SU-DHL-6 (cell line): ENCODE measurements around the gene PDE6A.

ENCODE experiments used
- H2AFZ ChIP-seq: fragments of 200-600 bp; sonication (generic); 2 replicates; pipeline ENCODE4 v1.6.1; 2014; ENCODE audit warnings: low read depth, mild to moderate bottlenecking, moderate library complexity, mixed read lengths, antibody characterized with exemption, low read length; ENCODE audit not compliant: severe bottlenecking
- H3F3A ChIP-seq: fragments of 200-600 bp; shearing (Covaris generic); 2 replicates; pipeline ENCODE4 v1.6.0; 2016; ENCODE audit warnings: antibody characterized with exemption, mild to moderate bottlenecking; ENCODE audit not compliant: insufficient read depth
- H3K27ac ChIP-seq: fragments of 200-600 bp; sonication (generic); 2 replicates; pipeline ENCODE4 v1.5.1; 2016; ENCODE audit warnings: low read depth, mild to moderate bottlenecking, low read length, moderate library complexity, mixed read lengths
- H3K27me3 ChIP-seq: fragments of 200-600 bp; sonication (generic), shearing (Covaris generic); 2 replicates; pipeline ENCODE4 v1.6.0; 2014; ENCODE audit warnings: mild to moderate bottlenecking, low read length
- H3K36me3 ChIP-seq: fragments of 200-600 bp; sonication (generic); 2 replicates; pipeline ENCODE4 v1.6.1; 2014; ENCODE audit warnings: mild to moderate bottlenecking, low read length, mixed read lengths
- H3K4me2 ChIP-seq: fragments of 300-600, 200-600 bp; shearing (Covaris generic), sonication (generic); 2 replicates; pipeline ENCODE4 v1.6.0; 2014; ENCODE audit warnings: low read length, low read depth, mild to moderate bottlenecking; ENCODE audit not compliant: poor library complexity, severe bottlenecking
- H3K4me3 ChIP-seq: fragments of 200-600 bp; sonication (generic); 2 replicates; pipeline ENCODE4 v1.5.1; 2014; ENCODE audit warnings: antibody characterized with exemption, low read length, mild to moderate bottlenecking, mixed read lengths; ENCODE audit not compliant: insufficient read depth, poor library complexity, severe bottlenecking
- H3K79me2 ChIP-seq: fragments of 200-600 bp; sonication (generic); 2 replicates; pipeline ENCODE4 v1.6.1; 2014; ENCODE audit warnings: mild to moderate bottlenecking, low read length, moderate library complexity; ENCODE audit not compliant: insufficient read depth
- H3K9ac ChIP-seq: fragments of 200-600 bp; sonication (generic); 2 replicates; pipeline ENCODE4 v1.7.0; 2014; ENCODE audit warnings: mild to moderate bottlenecking, low read length
- H3K9me2 ChIP-seq: fragments of 200-600 bp; sonication (generic); replicated peaks from 2 replicates; pipeline ENCODE4 v1.6.1; 2014; ENCODE audit warnings: low read length; ENCODE audit not compliant: insufficient read depth
- H3K9me3 ChIP-seq: fragments of 200-600 bp; sonication (generic); 2 replicates; pipeline ENCODE4 v1.6.1; 2014; ENCODE audit warnings: low read length, mixed read lengths; ENCODE audit not compliant: insufficient read depth
- H4K20me1 ChIP-seq: fragments of 200-600 bp; sonication (generic); 2 replicates; pipeline ENCODE4 v1.6.1; 2014; ENCODE audit warnings: low read depth, mild to moderate bottlenecking, antibody characterized with exemption, low read length, moderate library complexity, mixed read lengths
- EZH2phosphoT487 ChIP-seq: fragments of 200-600 bp; sonication (generic), shearing (Covaris generic); conservative IDR thresholded peaks from 2 replicates; pipeline ENCODE4 v1.6.1; 2018; ENCODE audit warnings: mild to moderate bottlenecking, antibody characterized with exemption, low read length, moderate library complexity, mixed read lengths
- TF ChIP-seq, protein P1 (sequence below): fragments of 200-600 bp; sonication (generic); IDR thresholded peaks from one replicate; pipeline ENCODE4 v1.5.1; 2017; ENCODE audit warnings: antibody characterized with exemption, mild to moderate bottlenecking, low read length, moderate library complexity; ENCODE audit not compliant: insufficient read depth, poor library complexity, severe bottlenecking

The PDE6A gene

DNA sequence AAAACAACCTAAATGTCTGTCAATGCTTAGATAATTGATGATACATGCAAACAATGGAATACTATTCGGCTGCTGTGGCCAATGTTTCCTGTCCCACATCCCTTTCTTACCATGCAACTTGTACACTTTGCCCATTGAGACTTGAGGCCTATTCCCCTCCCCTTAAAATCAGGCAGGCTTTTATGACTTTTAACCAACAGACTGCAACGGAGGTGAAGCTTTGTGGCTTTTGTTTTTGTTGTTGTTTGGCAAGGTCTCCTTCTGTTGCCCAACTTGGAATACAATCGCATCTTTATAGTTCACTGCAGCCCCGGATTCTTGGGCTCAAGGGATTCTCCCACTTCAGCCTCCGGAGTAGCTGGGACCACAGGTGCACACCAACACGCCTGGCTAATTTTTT lies 10.2 kb upstream of the PDE6A start:
- no peaks in the 10 kb centered on the region for H3K9me2 ChIP-seq
- H3K36me3 ChIP-seq, result no peaks in the 10 kb centered on the region
- H4K20me1 ChIP-seq, result no peaks in the 10 kb centered on the region
- H3K9me3 ChIP-seq, result no peaks in the 10 kb centered on the region
- no peak overlapping the region for H3K4me2 ChIP-seq
- no peak overlapping the region for H3K4me3 ChIP-seq
- H3K9ac ChIP-seq, result no peak overlapping the region
- H3K27me3 ChIP-seq, result no peaks in the 10 kb centered on the region
- no peak for TF ChIP-seq EZH2phosphoT487
- TF ChIP-seq, protein P1, sequence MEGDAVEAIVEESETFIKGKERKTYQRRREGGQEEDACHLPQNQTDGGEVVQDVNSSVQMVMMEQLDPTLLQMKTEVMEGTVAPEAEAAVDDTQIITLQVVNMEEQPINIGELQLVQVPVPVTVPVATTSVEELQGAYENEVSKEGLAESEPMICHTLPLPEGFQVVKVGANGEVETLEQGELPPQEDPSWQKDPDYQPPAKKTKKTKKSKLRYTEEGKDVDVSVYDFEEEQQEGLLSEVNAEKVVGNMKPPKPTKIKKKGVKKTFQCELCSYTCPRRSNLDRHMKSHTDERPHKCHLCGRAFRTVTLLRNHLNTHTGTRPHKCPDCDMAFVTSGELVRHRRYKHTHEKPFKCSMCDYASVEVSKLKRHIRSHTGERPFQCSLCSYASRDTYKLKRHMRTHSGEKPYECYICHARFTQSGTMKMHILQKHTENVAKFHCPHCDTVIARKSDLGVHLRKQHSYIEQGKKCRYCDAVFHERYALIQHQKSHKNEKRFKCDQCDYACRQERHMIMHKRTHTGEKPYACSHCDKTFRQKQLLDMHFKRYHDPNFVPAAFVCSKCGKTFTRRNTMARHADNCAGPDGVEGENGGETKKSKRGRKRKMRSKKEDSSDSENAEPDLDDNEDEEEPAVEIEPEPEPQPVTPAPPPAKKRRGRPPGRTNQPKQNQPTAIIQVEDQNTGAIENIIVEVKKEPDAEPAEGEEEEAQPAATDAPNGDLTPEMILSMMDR, result no peak
- H2AFZ ChIP-seq, result no peak overlapping the region
- H3K79me2 ChIP-seq, result no peaks in the 10 kb centered on the region
- peaks cover 7% of the 10 kb centered on the region; the same call in 1 of the 2 replicates for H3F3A ChIP-seq
- H3K27ac ChIP-seq, result no peak overlapping the region

DNA sequence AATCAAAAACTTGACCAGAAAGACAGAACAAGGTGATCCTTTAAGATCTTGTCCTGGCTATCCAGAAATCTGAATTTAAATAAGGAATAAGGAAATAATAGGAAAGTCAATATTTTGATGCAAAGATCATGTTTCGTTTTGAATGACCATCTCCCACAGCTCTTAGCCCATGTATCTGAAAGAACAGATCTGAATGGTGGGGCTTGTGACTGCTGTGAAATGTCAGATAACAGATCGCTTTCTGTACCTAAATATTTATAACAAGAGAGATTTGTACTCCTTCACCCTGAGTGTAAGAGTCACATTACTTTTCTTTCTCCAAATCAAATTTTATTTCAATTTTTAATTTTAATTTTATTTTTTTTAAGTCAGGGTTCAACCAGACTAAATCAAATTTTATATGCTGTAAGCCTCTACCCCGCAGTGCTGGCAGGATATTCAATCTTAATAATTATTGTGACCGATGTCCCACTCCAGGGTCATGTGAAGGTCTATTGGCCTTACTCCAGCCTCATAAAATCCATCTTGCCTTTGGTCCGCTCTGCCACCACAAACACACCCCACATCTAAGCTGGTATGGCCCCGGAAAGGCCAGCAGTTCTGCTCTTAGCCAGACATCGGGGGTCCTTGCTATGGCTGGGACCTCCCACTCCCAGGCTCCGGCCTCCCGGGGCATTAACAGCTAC lies 9.0 kb upstream of the PDE6A start:
- Histone ChIP-seq H3K9ac (no peak overlapping the region), H3K4me2 (no peak overlapping the region), H3K4me3 (no peak overlapping the region), H3K9me2 (no peaks in the 10 kb centered on the region), H3K9me3 (no peaks in the 10 kb centered on the region), H3F3A (no peaks in the 10 kb centered on the region), H4K20me1 (no peaks in the 10 kb centered on the region), H3K27me3 (no peaks in the 10 kb centered on the region), H3K79me2 (no peaks in the 10 kb centered on the region), H3K27ac (no peak overlapping the region), H3K36me3 (no peaks in the 10 kb centered on the region), H2AFZ (no peak overlapping the region)
- TF ChIP-seq EZH2phosphoT487, result no peak

DNA sequence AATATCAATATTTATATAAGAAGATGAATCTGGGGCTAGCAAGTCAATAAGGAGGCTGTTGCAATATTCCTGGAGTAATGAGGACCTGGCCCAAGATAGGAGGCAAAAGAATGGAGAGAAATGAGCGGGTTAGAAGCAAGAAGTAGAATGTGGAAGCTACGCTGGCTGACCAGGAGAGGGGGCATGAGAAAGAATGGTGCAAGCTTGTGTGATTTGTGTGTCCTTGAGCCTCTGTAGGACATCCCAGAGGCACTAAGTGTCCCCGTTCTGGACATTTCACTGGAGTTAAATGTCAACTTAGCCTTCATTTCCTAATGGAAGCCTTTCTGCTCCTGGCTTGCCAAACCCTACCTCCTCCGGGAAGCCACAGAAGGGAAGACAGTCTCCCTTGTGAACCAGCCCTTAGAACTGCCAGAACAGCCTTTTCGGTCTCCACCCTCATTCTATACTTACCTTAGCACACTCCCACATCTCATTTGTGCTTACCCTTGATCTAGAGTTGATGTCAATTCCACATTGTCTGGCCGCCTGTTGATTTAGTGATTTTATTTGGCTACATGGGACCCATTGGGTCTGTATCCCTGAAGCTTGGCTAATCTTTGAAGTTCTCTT lies 6.7 kb upstream of the PDE6A start:
- no peaks in the 10 kb centered on the region for H3K36me3 ChIP-seq
- no peak overlapping the region for H3K4me2 ChIP-seq
- H3K9ac ChIP-seq, result no peak overlapping the region
- no peak overlapping the region for H3K27ac ChIP-seq
- no peaks in the 10 kb centered on the region for H4K20me1 ChIP-seq
- no peaks in the 10 kb centered on the region for H3K79me2 ChIP-seq
- no peaks in the 10 kb centered on the region for H3K9me3 ChIP-seq
- no peaks in the 10 kb centered on the region for H3K9me2 ChIP-seq
- H2AFZ ChIP-seq, result no peak overlapping the region
- no peaks in the 10 kb centered on the region for H3K27me3 ChIP-seq
- no peak overlapping the region for H3K4me3 ChIP-seq
- TF ChIP-seq, protein P1, result no peak
- no peak for TF ChIP-seq EZH2phosphoT487
- no peaks in the 10 kb centered on the region for H3F3A ChIP-seq

DNA sequence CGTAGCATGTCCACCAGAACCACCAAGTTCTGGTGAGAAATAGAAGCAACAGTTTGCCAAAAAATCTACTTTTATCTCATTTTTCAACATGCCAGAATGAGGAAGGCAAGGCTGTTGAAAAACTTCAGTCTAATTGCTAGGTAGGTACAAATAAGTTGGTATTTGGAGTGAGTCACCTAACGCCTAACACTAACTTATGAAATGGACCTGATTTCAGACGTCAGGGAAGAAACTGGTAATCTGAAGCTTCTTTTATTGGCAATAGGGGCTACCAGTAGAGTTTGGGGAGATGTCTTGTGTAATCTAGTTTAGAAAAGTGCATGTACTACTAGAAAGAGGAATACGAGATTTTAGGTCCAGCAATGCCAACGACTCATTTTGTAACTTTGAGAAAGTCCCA lies 4.4 kb upstream of the PDE6A start:
- H3F3A ChIP-seq, result no peaks in the 10 kb centered on the region
- no peak overlapping the region for H3K9ac ChIP-seq
- no peaks in the 10 kb centered on the region for H3K36me3 ChIP-seq
- H3K4me3 ChIP-seq, result no peak overlapping the region
- H3K9me2 ChIP-seq, result no peaks in the 10 kb centered on the region
- H3K27me3 ChIP-seq, result no peaks in the 10 kb centered on the region
- H3K9me3 ChIP-seq, result no peaks in the 10 kb centered on the region
- no peak overlapping the region for H3K4me2 ChIP-seq
- no peaks in the 10 kb centered on the region for H3K79me2 ChIP-seq
- TF ChIP-seq, protein P1, result no peak
- no peak for TF ChIP-seq EZH2phosphoT487
- no peak overlapping the region for H3K27ac ChIP-seq
- no peak overlapping the region for H2AFZ ChIP-seq
- H4K20me1 ChIP-seq, result no peaks in the 10 kb centered on the region
